HG03139 (cell line): ENCODE data around the gene SWAP70.

Source experiments
- ATAC-seq: cut with Tn5 transposase; IDR thresholded peaks from one replicate; pipeline ENCODE4 v1.9.1; 2021; ENCODE audit not compliant: unreplicated experiment

The SWAP70 gene

GRCh38 chr11:9748361-9748970 is 84.6 kb downstream of the SWAP70 start:
- ATAC-seq: peak; percentile 56

GRCh38 chr11:9750551-9750950 is 86.7 kb downstream of the SWAP70 start:
- no peak for ATAC-seq

GRCh38 chr11:9752091-9752490 is 88.2 kb downstream of the SWAP70 start:
- ATAC-seq: no peak

- ATAC-seq: no peak
Observed at GRCh38 chr11:9753021-9753420, 89.1 kb downstream of the SWAP70 start.

- no peak for ATAC-seq
Observed at GRCh38 chr11:9754010-9754471, 90.2 kb downstream of the SWAP70 start.

GRCh38 chr11:9755561-9756185 is 91.8 kb downstream of the SWAP70 start:
- ATAC-seq: no peak

GRCh38 chr11:9756461-9756860 is 92.6 kb downstream of the SWAP70 start:
- ATAC-seq: no peak

- no peak for ATAC-seq
Observed at GRCh38 chr11:9756878-9757277, 93.0 kb downstream of the SWAP70 start.

GRCh38 chr11:9757809-9758636 is 94.1 kb downstream of the SWAP70 start:
- ATAC-seq: peak; percentile 49

- ATAC-seq: peak; percentile 31
Observed at GRCh38 chr11:9758637-9759518, 95.0 kb downstream of the SWAP70 start.

GRCh38 chr11:9759519-9760192 is 95.8 kb downstream of the SWAP70 start:
- ATAC-seq: peak; percentile 31

GRCh38 chr11:9760193-9760575 is 96.3 kb downstream of the SWAP70 start:
- no peak for ATAC-seq

GRCh38 chr11:9761441-9761945 is 97.6 kb downstream of the SWAP70 start:
- ATAC-seq: no peak

- no peak for ATAC-seq
Observed at GRCh38 chr11:9762531-9762930, 98.7 kb downstream of the SWAP70 start.

- ATAC-seq: no peak
Observed at GRCh38 chr11:9763301-9763700, 99.4 kb downstream of the SWAP70 start.

GRCh38 chr11:9765320-9766101 is 101.6 kb downstream of the SWAP70 start:
- no peak for ATAC-seq

GRCh38 chr11:9769621-9770020 is 105.7 kb downstream of the SWAP70 start:
- ATAC-seq: no peak

GRCh38 chr11:9771071-9771511 is 107.2 kb downstream of the SWAP70 start:
- ATAC-seq: no peak

GRCh38 chr11:9772218-9772617 is 108.3 kb downstream of the SWAP70 start:
- ATAC-seq: no peak
